Transverse colon (tissue), 3 donors: Measurements from ENCODE around the gene LCLAT1.

Source experiments
- CTCF ChIP-seq, 5 experiments: fragments of 200-600 bp in 3 of 5; fragments of 450-650 bp in 2 of 5; sonication (generic) in 3 of 5; IDR thresholded peaks; 1 replicate in 2 of 5; 2 replicates in 3 of 5; pipeline ENCODE4 v1.5.1; 2016 to 2017; ENCODE audit warnings: antibody characterized with exemption in 5 of 5, inconsistent platforms in 3 of 5, mild to moderate bottlenecking in 2 of 5, moderate library complexity in 1 of 5
- POLR2A ChIP-seq: fragments of 450-650 bp; IDR thresholded peaks from one replicate; pipeline ENCODE4 v1.6.1; 2016; ENCODE audit warnings: antibody characterized with exemption, mild to moderate bottlenecking, moderate library complexity

- TF ChIP-seq CTCF (IDR thresholded peaks at IDR 0.05) (no peak), POLR2A (no peak)
Observed at GRCh38 chr2:30408961-30409387, 38.1 kb upstream of the LCLAT1 start.
